Measurements from ENCODE around the gene SLC23A2. TPM values are rescaled to one million over a fixed set of nuclear protein-coding genes. Genes with fewer than 3 reads are reported as not detected.
"Not testable (repeated sequence)": the region's sequence is repeated elsewhere in the genome, so short reads cannot be mapped to it uniquely, and the experiment has no call there.

SLC23A2 gene
- polyA plus RNA-seq, 3 donors, result 3.3 to 28.4 (median 6.4) TPM

DNA sequence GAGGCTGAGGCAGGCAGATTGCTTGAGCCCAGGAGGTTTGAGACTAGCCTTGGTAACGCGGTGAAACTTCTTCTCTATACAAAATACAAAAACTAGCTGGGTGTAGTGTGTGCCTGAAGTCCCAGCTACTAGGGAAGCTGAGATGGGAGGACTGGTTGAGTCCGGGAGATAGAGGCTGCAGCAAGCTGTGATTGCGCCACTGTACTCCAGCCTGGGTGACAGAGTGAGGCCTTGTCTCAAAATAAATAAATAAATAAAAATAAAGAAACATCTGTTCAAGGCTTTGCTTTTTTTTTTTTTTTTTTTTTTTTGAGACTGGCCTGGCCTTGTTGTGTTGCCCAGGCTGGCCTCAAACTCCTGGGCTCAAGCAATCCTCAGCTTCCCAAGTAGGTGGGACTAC, 23.7 kb upstream of the SLC23A2 start:
- no peaks in the 10 kb centered on the region for H3K9me3 ChIP-seq (replicated peaks in 1 of 2; ENCODE audit: control insufficient read depth in 1 of 2, insufficient read depth in 1 of 2, low read length in 2 of 2)
- H2AFZ ChIP-seq (ENCODE audit: insufficient read depth, low read depth, low read length, poor library complexity, severe bottlenecking), result no peak overlapping the region
- Mint-ChIP-seq H3K4me3 (no peak overlapping the region), H3K9me3 (peaks cover 0 to 4% (median 0%) of the 10 kb centered on the region in 7 donors), H3K36me3 (no peaks in the 10 kb centered on the region), H3K27me3 (ENCODE audit: low read depth in 3 of 3) (peaks cover 0 to 1% (median 0%) of the 10 kb centered on the region in 3 donors), H3K4me1 (peaks cover 20% of the 10 kb centered on the region), H3K27ac (peak overlapping the region in 3 of 7 donors; percentile 26 to 64 (median 60))
- H3K4me2 ChIP-seq (replicated peaks; ENCODE audit: extremely low read depth, low read length, poor library complexity, severe bottlenecking), result no peak overlapping the region
- no peaks in the 10 kb centered on the region for H3K79me2 ChIP-seq (ENCODE audit: insufficient read depth, low read length)
- no CpG with 5 or more reads among the region's 4 CpGs for WGBS (ENCODE audit: insufficient coverage)
- no peak overlapping the region for H3K27ac ChIP-seq (ENCODE audit: low read depth in 1 of 2, low read length in 2 of 2)
- no peak overlapping the region for H3K9ac ChIP-seq (ENCODE audit: insufficient read depth, low read length, poor library complexity, severe bottlenecking)
- DNase-seq, result no peak
- intact Hi-C loops (cut with micrococcal nuclease), result no loop called here
- H3K4me3 ChIP-seq (replicated peaks in 1 of 3; ENCODE audit: low read depth in 2 of 3, low read length in 3 of 3), result no peak overlapping the region
- H3K27me3 ChIP-seq (ENCODE audit: control insufficient read depth in 2 of 2, insufficient read depth in 2 of 2, low read length in 2 of 2), result no peaks in the 10 kb centered on the region
- H3K4me1 ChIP-seq (ENCODE audit: control insufficient read depth in 1 of 2, insufficient read depth in 2 of 2, low read length in 2 of 2), result peaks cover 20 to 23% of the 10 kb centered on the region in 2 donors
- no peaks in the 10 kb centered on the region for H3K36me3 ChIP-seq (replicated peaks in 1 of 2; ENCODE audit: control insufficient read depth in 1 of 2, insufficient read depth in 2 of 2, low read length in 2 of 2)
- TF ChIP-seq, protein P1, sequence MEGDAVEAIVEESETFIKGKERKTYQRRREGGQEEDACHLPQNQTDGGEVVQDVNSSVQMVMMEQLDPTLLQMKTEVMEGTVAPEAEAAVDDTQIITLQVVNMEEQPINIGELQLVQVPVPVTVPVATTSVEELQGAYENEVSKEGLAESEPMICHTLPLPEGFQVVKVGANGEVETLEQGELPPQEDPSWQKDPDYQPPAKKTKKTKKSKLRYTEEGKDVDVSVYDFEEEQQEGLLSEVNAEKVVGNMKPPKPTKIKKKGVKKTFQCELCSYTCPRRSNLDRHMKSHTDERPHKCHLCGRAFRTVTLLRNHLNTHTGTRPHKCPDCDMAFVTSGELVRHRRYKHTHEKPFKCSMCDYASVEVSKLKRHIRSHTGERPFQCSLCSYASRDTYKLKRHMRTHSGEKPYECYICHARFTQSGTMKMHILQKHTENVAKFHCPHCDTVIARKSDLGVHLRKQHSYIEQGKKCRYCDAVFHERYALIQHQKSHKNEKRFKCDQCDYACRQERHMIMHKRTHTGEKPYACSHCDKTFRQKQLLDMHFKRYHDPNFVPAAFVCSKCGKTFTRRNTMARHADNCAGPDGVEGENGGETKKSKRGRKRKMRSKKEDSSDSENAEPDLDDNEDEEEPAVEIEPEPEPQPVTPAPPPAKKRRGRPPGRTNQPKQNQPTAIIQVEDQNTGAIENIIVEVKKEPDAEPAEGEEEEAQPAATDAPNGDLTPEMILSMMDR (IDR thresholded peaks at IDR 0.05), result no peak
- H4K20me1 ChIP-seq (ENCODE audit: insufficient read depth, low read length), result no peaks in the 10 kb centered on the region

DNA sequence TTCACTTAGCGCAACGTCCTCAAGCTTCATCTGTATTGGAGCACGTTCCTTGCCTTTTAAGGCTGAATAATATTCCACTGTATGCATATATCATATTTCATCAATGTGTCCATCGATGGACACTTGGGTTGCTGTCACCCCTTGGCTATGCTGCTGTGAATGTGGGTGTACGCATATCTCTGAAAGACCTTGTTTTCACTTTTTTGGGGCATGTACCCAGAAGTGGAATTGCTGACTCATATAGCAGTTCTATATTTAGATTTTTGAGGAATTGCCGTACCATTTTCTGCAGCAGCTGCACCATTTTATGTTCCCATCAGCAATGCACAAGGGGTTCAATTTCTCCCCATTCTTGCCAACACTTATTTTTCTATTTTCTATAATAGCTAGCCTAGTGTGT, 22.8 kb upstream of the SLC23A2 start:
- Histone ChIP-seq H3K27ac (ENCODE audit: low read depth in 1 of 2, low read length in 2 of 2) (no peak overlapping the region), H3K9me3 (replicated peaks in 1 of 2; ENCODE audit: control insufficient read depth in 1 of 2, insufficient read depth in 1 of 2, low read length in 2 of 2) (no peaks in the 10 kb centered on the region), H3K4me2 (replicated peaks; ENCODE audit: extremely low read depth, low read length, poor library complexity, severe bottlenecking) (peak overlapping the region; percentile 37), H2AFZ (ENCODE audit: insufficient read depth, low read depth, low read length, poor library complexity, severe bottlenecking) (peak overlapping the region; percentile 35), H3K4me1 (ENCODE audit: control insufficient read depth in 1 of 2, insufficient read depth in 2 of 2, low read length in 2 of 2) (peaks cover 17 to 19% of the 10 kb centered on the region in 2 donors), H3K36me3 (replicated peaks in 1 of 2; ENCODE audit: control insufficient read depth in 1 of 2, insufficient read depth in 2 of 2, low read length in 2 of 2) (no peaks in the 10 kb centered on the region), H3K27me3 (ENCODE audit: control insufficient read depth in 2 of 2, insufficient read depth in 2 of 2, low read length in 2 of 2) (no peaks in the 10 kb centered on the region), H3K9ac (ENCODE audit: insufficient read depth, low read length, poor library complexity, severe bottlenecking) (no peak overlapping the region), H3K79me2 (ENCODE audit: insufficient read depth, low read length) (no peaks in the 10 kb centered on the region), H3K4me3 (replicated peaks in 1 of 3; ENCODE audit: low read depth in 2 of 3, low read length in 3 of 3) (peak overlapping the region in 1 of 3 experiments; percentile 34), H4K20me1 (ENCODE audit: insufficient read depth, low read length) (no peaks in the 10 kb centered on the region)
- intact Hi-C loops (cut with micrococcal nuclease), result no loop called here
- no peaks in the 10 kb centered on the region for H3K36me3 Mint-ChIP-seq
- H3K27me3 Mint-ChIP-seq (ENCODE audit: low read depth in 3 of 3), result peaks cover 0 to 1% (median under 1%) of the 10 kb centered on the region in 3 donors
- peak overlapping the region in 6 of 7 donors; percentile 9 to 77 (median 54) for H3K27ac Mint-ChIP-seq
- peaks cover 0 to 4% (median 0%) of the 10 kb centered on the region in 7 donors for H3K9me3 Mint-ChIP-seq
- DNase-seq, result no peak
- WGBS (ENCODE audit: insufficient coverage), result 0% methylated on average over 1 of the region's 6 CpGs
- no peak overlapping the region for H3K4me3 Mint-ChIP-seq
- TF ChIP-seq, protein P1 (IDR thresholded peaks at IDR 0.05), result no peak
- H3K4me1 Mint-ChIP-seq, result peaks cover 19% of the 10 kb centered on the region

DNA sequence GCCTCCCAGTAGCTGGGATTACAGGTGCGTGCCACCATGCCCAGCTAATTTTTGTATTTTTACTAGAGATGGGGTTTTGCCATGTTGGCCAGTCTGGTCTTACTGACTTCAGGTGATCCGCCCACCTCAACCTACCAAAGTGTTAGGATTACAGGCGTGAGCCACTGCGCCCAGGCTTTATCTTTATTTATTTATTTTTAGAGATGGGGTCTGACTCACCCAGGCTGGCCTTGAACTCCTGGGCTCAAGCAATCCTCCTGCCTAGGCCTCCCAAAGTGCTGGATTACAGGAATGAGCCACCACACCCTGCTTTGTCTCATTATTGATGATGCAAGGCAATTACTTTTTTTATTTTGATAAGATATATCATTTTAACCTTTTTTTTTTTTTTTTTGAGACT, 21.9 kb upstream of the SLC23A2 start:
- H3K9me3 Mint-ChIP-seq; H3K9me3 ChIP-seq (replicated peaks in 1 of 2; ENCODE audit: control insufficient read depth in 1 of 2, insufficient read depth in 1 of 2, low read length in 2 of 2); H3K4me3 Mint-ChIP-seq; H3K27ac ChIP-seq (ENCODE audit: low read depth in 1 of 2, low read length in 2 of 2); H4K20me1 ChIP-seq (ENCODE audit: insufficient read depth, low read length); H3K36me3 ChIP-seq (replicated peaks in 1 of 2; ENCODE audit: control insufficient read depth in 1 of 2, insufficient read depth in 2 of 2, low read length in 2 of 2); H3K4me2 ChIP-seq (replicated peaks; ENCODE audit: extremely low read depth, low read length, poor library complexity, severe bottlenecking); H3K79me2 ChIP-seq (ENCODE audit: insufficient read depth, low read length); H3K27me3 Mint-ChIP-seq (ENCODE audit: low read depth in 3 of 3); H3K4me3 ChIP-seq (replicated peaks in 1 of 3; ENCODE audit: low read depth in 2 of 3, low read length in 3 of 3); H3K9ac ChIP-seq (ENCODE audit: insufficient read depth, low read length, poor library complexity, severe bottlenecking); H3K27ac Mint-ChIP-seq; H3K36me3 Mint-ChIP-seq; H3K27me3 ChIP-seq (ENCODE audit: control insufficient read depth in 2 of 2, insufficient read depth in 2 of 2, low read length in 2 of 2); H2AFZ ChIP-seq (ENCODE audit: insufficient read depth, low read depth, low read length, poor library complexity, severe bottlenecking); DNase-seq; intact Hi-C loops (cut with micrococcal nuclease): not testable (repeated sequence)
- WGBS (ENCODE audit: insufficient coverage), result no CpG with 5 or more reads among the region's 4 CpGs
- peaks cover 17% of the 10 kb centered on the region for H3K4me1 Mint-ChIP-seq
- peaks cover 17 to 19% of the 10 kb centered on the region in 2 donors for H3K4me1 ChIP-seq (ENCODE audit: control insufficient read depth in 1 of 2, insufficient read depth in 2 of 2, low read length in 2 of 2)
